Panc1 (cell line): ENCODE results near the gene PRMT5. TPM values are rescaled to one million over a fixed set of nuclear protein-coding genes. Genes with fewer than 3 reads are reported as not detected.

Experiments
- ATAC-seq: fragments of 200-7000 bp; cut with Tn5 transposase; 2 replicates; pipeline ENCODE4 v1.9.1; 2020; ENCODE audit warnings: mild to moderate bottlenecking, moderate library complexity
- BruUV-seq: library from RNA; stranded (reverse); fragments of 400-500 nt; replicated peaks from 2 replicates; lab custom pipeline; 2021; lab: Mats Ljungman, UMichigan
- CTCF ChIA-PET: fragments of 300-600 bp; sonication (Branson Sonifier 250); formaldehyde crosslinking; loops from one replicate; lab custom pipeline; 2022; ENCODE audit warnings: antibody characterized with exemption; lab: Charles Lee
- POLR2A ChIA-PET: fragments of 300-600 bp; sonication (Branson Sonifier 250); formaldehyde crosslinking; loops from one replicate; lab custom pipeline; 2022; ENCODE audit warnings: antibody characterized with exemption; lab: Charles Lee
- DNase-seq: peaks from one replicate; pipeline ENCODE4 v3.0.0-alpha.2; 2010; ENCODE audit warnings: low read depth, low spot score
- H3K27ac ChIP-seq: 2 replicates; pipeline ENCODE4 v1.5.1; 2011; ENCODE audit warnings: mild to moderate bottlenecking, low read length, inconsistent platforms
- H3K27me3 ChIP-seq: fragments of 200-500 bp; sonication (Bioruptor generic); 2 replicates; pipeline ENCODE4 v1.6.0; 2014; ENCODE audit warnings: low read length, inconsistent platforms; ENCODE audit not compliant: control insufficient read depth, insufficient read depth
- H3K36me3 ChIP-seq: fragments of 200-500 bp; sonication (Bioruptor generic); 2 replicates; pipeline ENCODE4 v1.5.1; 2014; ENCODE audit warnings: inconsistent platforms, mild to moderate bottlenecking, low read length, moderate library complexity; ENCODE audit not compliant: control insufficient read depth, insufficient read depth
- H3K4me1 ChIP-seq: 2 replicates; pipeline ENCODE4 v1.5.1; 2011; ENCODE audit warnings: inconsistent platforms, mild to moderate bottlenecking, low read length, moderate library complexity; ENCODE audit not compliant: control insufficient read depth, insufficient read depth
- H3K4me3 ChIP-seq, 2 experiments: 2 replicates each; pipeline ENCODE4 v1.5.1; 2011 to 2012; ENCODE audit warnings: low read depth in 2 of 2, low read length in 2 of 2, mild to moderate bottlenecking in 2 of 2, inconsistent platforms in 1 of 2, moderate library complexity in 1 of 2
- H3K9me3 ChIP-seq: fragments of 200-500 bp; sonication (Bioruptor generic); 2 replicates; pipeline ENCODE4 v1.5.1; 2014; ENCODE audit warnings: low read depth, mild to moderate bottlenecking, inconsistent platforms, low read length, moderate library complexity; ENCODE audit not compliant: control insufficient read depth, insufficient read depth
- POLR2AphosphoS5 ChIP-seq: IDR thresholded peaks from 2 replicates; pipeline ENCODE4 v1.6.1; 2012; ENCODE audit warnings: mild to moderate bottlenecking, low read depth, low read length, moderate library complexity
- REST ChIP-seq, 2 experiments: IDR thresholded peaks; 2 replicates each; pipeline ENCODE4 v1.6.1; 2011 to 2012; ENCODE audit warnings: low read depth in 2 of 2, control low read depth in 1 of 2, low read length in 1 of 2, mild to moderate bottlenecking in 1 of 2, moderate library complexity in 1 of 2; ENCODE audit not compliant: insufficient read depth in 1 of 2
- SIN3A ChIP-seq: IDR thresholded peaks from 2 replicates; pipeline ENCODE4 v1.6.1; 2012; ENCODE audit warnings: low read depth, mild to moderate bottlenecking, low read length, moderate library complexity, borderline replicate concordance; ENCODE audit not compliant: insufficient read depth
- TCF7L2 ChIP-seq: IDR thresholded peaks from 2 replicates; pipeline ENCODE4 v1.6.1; 2011; ENCODE audit warnings: mild to moderate bottlenecking, low read depth, low read length, inconsistent platforms
- in situ Hi-C: cut with HindIII; loops from 2 replicates; pipeline ENCODE4 v1.10.0; 2016; ENCODE audit warnings: low sequenced_read_pairs, low pct_unique_long_range_greater_than_20kb
- intact Hi-C: fragments of 100-400 bp; cut with micrococcal nuclease; formaldehyde crosslinking; loops from one replicate; pipeline ENCODE4 v1.10.0; 2022; ENCODE audit not compliant: unreplicated experiment
- total RNA-seq: library from RNA; stranded (reverse); gene quantifications from one replicate; pipeline ENCODE4 v1.2.1, GENCODE V29; 2021; ENCODE audit not compliant: unreplicated experiment
- TF ChIP-seq, protein P1 (sequence below): fragments of 450-650 bp; IDR thresholded peaks from 2 replicates; pipeline ENCODE4 v1.5.1; 2017; ENCODE audit warnings: mild to moderate bottlenecking

PRMT5 gene
- total RNA-seq, 1 experiment from 2014 or later, result 108 TPM

- Histone ChIP-seq H3K4me3 (no peak overlapping the region), H3K27ac (no peak overlapping the region), H3K9me3 (no peaks in the 10 kb centered on the region), H3K27me3 (no peaks in the 10 kb centered on the region), H3K36me3 (peaks cover 13% of the 10 kb centered on the region), H3K4me1 (no peaks in the 10 kb centered on the region)
- TF ChIP-seq TCF7L2, result no peak
- TF ChIP-seq, protein P1, sequence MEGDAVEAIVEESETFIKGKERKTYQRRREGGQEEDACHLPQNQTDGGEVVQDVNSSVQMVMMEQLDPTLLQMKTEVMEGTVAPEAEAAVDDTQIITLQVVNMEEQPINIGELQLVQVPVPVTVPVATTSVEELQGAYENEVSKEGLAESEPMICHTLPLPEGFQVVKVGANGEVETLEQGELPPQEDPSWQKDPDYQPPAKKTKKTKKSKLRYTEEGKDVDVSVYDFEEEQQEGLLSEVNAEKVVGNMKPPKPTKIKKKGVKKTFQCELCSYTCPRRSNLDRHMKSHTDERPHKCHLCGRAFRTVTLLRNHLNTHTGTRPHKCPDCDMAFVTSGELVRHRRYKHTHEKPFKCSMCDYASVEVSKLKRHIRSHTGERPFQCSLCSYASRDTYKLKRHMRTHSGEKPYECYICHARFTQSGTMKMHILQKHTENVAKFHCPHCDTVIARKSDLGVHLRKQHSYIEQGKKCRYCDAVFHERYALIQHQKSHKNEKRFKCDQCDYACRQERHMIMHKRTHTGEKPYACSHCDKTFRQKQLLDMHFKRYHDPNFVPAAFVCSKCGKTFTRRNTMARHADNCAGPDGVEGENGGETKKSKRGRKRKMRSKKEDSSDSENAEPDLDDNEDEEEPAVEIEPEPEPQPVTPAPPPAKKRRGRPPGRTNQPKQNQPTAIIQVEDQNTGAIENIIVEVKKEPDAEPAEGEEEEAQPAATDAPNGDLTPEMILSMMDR, result no peak
- TF ChIP-seq REST (IDR thresholded peaks at IDR 0.05; ENCODE audit: insufficient read depth in 1 of 2, low read depth in 2 of 2, low read length in 1 of 2), result no peak
- TF ChIP-seq SIN3A, result no peak
- no peak for TF ChIP-seq POLR2AphosphoS5
- ChIA-PET POLR2A (no interaction called here), CTCF (no interaction called here)
- intact Hi-C loops (no loop called here), in situ Hi-C loops (no loop called here)
- ATAC-seq, result no peak
- DNase-seq, result no peak
- no TSS peak for BruUV-seq
Observed at GRCh38 chr14:22910916-22911315, 18.3 kb downstream of the PRMT5 start.

GRCh38 chr14:22908601-22909000, 20.6 kb downstream of the PRMT5 start:
- POLR2A ChIA-PET, result no interaction called here
- H3K36me3 ChIP-seq, result peaks cover 19% of the 10 kb centered on the region
- no TSS peak for BruUV-seq

More at GRCh38 chr14:22908601-22909000, 20.6 kb downstream of the PRMT5 start:
- intact Hi-C loops, result no loop called here
- CTCF ChIA-PET, result no interaction called here
- no peak for ATAC-seq
- Histone ChIP-seq H3K4me1 (no peaks in the 10 kb centered on the region), H3K9me3 (no peaks in the 10 kb centered on the region), H3K27me3 (no peaks in the 10 kb centered on the region), H3K4me3 (no peak overlapping the region), H3K27ac (no peak overlapping the region)
- TF ChIP-seq, protein P1, result no peak
- TF ChIP-seq POLR2AphosphoS5, result no peak
- TF ChIP-seq REST (IDR thresholded peaks at IDR 0.05; ENCODE audit: insufficient read depth in 1 of 2, low read depth in 2 of 2, low read length in 1 of 2), result no peak
- no peak for TF ChIP-seq TCF7L2
- no peak for TF ChIP-seq SIN3A
- in situ Hi-C loops, result no loop called here
- no peak for DNase-seq
